ENCODE data around the gene OXER1.

Gene OXER1

DNA sequence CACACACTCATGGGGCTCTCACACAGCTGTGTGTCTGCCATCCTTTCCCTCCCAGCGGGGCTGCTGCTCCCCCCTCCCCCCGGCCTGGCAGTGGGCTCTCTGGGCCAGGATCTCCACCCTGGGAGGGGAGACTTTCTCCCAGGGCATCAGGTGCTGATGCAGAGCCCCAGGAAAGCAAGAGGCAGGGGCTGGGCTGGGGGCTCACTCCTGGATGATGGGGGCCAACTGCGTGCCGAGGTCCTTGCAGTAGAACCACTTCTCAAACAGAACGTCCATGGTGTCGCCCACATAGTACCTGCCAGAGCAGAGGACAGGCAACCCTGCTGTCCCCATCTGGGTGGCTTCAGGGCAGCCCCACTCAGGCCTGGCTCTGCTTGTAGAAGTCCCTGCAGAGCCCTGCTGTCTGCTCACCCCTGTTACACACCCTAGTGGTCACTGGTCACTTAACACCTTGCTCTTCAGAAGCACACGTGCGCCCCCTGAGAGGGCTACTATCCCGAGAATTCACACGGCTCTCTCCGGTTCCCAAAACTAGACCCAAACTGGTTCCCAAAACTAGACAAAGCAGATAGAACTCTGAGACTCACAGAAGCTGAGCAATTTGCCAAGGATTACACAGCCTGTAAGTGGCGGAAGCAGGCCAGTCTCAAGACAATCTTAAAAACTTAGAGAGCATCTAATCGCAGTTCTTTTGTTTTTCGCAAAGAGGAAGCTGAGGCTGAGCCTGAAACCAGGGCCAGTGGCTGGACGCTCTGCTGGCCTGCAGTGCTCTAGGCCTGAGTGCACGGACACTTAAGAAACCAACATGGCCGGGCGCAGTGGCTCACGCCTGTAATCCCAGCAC, 6.6 kb upstream of the OXER1 start:
- in situ Hi-C loops (cut with HindIII; ENCODE audit: low sequenced_read_pairs), result no loop called here

GRCh38 chr2:42769583-42770287, 5.8 kb upstream of the OXER1 start:
- in situ Hi-C loops (cut with HindIII; ENCODE audit: low sequenced_read_pairs), result no loop called here

GRCh38 chr2:42768706-42769256, 4.8 kb upstream of the OXER1 start:
- in situ Hi-C loops (cut with HindIII; ENCODE audit: low sequenced_read_pairs), result no loop called here

DNA sequence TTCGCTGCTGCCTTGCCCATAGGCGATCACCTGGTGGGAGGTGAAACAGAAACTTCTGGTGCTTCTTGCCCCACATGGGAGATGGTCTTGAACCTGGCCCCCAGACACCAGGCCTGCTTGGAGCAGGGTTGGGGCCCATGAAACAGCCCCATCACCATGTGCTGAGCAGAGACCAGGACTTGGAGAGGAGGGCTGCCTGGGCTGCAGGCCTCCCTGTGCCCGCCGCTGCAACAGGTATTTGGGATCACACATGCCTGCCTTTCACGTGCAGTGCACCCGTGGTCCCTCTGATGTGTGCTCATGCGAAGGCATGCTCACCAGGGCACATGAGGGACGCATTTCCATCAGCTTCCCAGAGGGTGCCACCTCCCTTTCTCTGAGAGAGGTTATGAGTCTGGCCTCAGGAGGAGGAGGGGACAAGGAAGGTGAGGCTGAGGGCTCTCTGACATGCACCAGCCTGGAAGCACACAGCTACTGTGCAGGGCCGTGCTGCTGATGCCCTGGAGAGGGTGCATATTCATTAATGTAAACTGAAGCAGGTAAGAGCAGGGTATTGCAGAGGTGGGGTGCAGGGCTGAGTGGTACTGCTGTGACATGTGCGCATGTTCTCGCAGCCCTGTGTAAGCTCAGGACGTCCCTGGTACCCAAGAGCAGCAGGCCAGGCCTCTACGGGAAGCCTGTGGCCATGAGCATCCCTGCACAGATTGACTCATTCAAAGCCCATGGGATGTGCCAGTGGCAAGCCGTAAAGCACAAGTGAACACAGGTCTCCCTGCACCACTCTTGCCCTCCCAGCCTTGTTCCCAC, 4.2 kb upstream of the OXER1 start:
- in situ Hi-C loops (cut with HindIII; ENCODE audit: low sequenced_read_pairs), result no loop called here

GRCh38 chr2:42767080-42767898, 3.4 kb upstream of the OXER1 start:
- in situ Hi-C loops (cut with HindIII; ENCODE audit: low sequenced_read_pairs), result no loop called here

- in situ Hi-C loops (cut with HindIII; ENCODE audit: low sequenced_read_pairs), result no loop called here
Observed at GRCh38 chr2:42765686-42766085, 1.8 kb upstream of the OXER1 start.

GRCh38 chr2:42764901-42765300, 966 bp upstream of the OXER1 start:
- in situ Hi-C loops (cut with HindIII; ENCODE audit: low sequenced_read_pairs), result no loop called here

DNA sequence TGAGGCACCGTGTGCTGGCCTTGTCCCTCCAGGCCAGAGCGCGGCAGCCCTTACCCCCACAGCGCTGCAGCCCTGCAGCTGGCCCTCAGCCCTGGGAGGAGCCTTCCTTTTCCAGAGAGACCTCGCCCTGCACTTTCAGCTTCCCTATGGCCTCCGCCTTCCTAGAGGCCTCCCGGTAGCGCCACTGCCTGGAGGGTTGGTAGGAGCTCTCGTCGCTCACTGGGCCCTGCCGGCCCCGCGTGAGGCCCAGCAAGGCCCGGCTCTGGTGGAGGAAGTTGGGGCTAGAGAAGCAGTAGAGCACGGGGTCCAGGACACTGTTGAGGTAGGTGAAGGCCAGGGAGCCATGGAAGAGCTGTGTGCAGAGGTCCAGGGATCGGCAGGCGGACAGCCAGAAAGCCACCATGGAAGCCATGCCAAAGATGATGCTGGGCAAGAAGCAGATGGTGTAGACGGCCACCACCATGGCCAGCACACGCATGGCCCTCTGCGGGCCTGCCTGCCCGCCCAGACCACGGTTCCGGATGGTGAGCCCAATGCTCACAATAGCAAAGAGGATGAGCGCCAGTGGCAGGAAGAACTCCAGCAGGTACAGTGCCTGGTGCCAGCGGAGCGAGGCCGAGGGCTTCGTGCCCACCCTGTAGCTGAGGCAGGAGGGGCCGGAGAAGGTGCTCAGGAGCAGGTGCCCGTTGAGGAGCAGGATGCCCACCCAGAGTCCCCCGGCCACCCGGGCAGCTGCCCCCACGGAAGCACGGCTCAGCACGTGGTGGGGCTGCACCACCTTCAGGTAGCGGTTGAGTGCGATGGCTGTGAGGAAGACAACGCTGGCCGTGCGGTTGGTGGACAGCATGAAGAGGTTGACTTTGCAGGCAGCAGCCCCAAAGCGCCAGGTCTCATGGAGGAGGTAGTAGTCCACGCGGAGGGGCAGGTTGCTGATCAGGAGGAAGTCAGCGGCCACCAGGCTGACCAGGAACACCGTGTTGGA, 821 bp downstream of the OXER1 start:
- in situ Hi-C loops (cut with HindIII; ENCODE audit: low sequenced_read_pairs), result no loop called here

GRCh38 chr2:42762155-42762554, 1.8 kb downstream of the OXER1 start:
- in situ Hi-C loops (cut with HindIII; ENCODE audit: low sequenced_read_pairs), result no loop called here

DNA sequence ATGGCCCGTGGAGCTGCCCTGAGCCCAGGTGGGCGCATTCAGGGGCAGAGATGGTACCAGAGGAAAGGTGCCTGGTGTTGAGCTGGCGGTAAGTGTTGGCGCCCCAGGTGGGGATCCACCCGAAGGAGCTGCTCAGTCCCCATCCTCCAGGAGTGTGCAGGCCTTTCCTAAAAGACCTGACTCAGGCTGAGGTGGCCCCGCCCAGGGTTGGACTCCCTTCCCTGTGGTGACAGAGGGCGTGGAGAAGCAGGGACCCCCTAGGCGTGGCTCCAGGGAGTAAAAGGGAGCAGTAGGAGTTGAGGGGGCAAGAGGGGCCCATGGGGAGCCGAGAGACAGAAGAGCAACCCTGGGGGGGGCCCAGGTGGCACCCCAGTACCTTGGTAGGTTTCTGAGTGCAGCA, 2.4 kb downstream of the OXER1 start:
- in situ Hi-C loops (cut with HindIII; ENCODE audit: low sequenced_read_pairs), result no loop called here

DNA sequence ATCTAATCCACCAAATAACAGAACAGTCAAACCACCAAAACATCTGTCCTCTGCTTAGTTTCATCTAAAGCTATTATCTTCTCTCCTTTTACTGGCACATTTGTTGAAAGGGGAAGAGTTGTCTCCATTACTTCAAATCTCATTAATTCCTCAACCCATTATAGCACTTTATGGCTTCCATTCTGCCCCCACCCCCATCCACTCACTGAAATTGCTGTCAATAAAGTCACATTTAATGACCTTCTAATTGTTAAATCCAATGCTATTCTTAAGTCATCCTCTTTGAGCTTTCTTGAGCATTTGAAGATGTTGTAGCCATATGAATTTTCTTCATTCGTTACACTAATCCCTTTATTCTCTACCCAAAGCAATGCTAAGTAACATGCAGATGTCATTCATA, 5.2 kb downstream of the OXER1 start:
- in situ Hi-C loops (cut with HindIII; ENCODE audit: low sequenced_read_pairs), result loop anchor here (5.0 kb wide), 1 partner anchor 44 kb away; no protein-coding TSS in a partner anchor

- in situ Hi-C loops (cut with HindIII; ENCODE audit: low sequenced_read_pairs), result loop anchor here (5.0 kb wide), 1 partner anchor 44 kb away; no protein-coding TSS in a partner anchor
Observed at GRCh38 chr2:42757981-42758740, 5.8 kb downstream of the OXER1 start.

- in situ Hi-C loops (cut with HindIII; ENCODE audit: low sequenced_read_pairs), result loop anchor here (5.0 kb wide), 1 partner anchor 45 kb away; no protein-coding TSS in a partner anchor
Observed at GRCh38 chr2:42756966-42757513, 6.9 kb downstream of the OXER1 start.

DNA sequence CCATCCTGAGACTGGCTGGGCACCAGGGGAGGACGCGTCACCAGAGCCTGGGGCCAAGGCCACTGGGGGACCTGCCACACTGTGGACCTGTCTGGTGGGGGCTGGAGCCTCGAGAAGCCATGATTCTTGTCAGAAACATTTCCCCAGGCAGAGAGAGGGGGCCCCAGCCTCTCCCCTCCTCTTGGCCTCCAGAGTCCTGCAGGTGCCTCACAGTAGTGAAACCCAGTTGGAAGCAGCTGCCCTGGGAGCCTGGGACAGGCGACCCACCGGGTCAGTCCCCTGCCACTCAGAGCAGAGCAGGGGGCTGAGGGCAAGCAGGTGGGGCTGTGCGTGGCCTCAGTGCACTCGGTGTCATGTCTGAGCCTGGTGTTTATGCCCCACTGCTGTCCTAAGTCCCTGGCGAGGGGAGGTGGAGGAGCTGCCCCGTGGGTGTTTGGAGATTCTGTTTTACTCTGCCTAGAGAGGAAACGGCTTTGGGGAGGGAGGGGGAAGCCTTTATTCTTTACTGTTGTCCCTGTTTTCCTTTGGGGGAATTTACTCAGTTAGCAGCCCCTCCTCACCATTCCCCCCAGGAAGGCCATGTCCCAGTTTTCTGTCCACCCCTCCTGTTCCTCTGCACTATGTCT, 7.7 kb downstream of the OXER1 start:
- in situ Hi-C loops (cut with HindIII; ENCODE audit: low sequenced_read_pairs), result loop anchor here (5.0 kb wide), 1 partner anchor 46 kb away; no protein-coding TSS in a partner anchor

DNA sequence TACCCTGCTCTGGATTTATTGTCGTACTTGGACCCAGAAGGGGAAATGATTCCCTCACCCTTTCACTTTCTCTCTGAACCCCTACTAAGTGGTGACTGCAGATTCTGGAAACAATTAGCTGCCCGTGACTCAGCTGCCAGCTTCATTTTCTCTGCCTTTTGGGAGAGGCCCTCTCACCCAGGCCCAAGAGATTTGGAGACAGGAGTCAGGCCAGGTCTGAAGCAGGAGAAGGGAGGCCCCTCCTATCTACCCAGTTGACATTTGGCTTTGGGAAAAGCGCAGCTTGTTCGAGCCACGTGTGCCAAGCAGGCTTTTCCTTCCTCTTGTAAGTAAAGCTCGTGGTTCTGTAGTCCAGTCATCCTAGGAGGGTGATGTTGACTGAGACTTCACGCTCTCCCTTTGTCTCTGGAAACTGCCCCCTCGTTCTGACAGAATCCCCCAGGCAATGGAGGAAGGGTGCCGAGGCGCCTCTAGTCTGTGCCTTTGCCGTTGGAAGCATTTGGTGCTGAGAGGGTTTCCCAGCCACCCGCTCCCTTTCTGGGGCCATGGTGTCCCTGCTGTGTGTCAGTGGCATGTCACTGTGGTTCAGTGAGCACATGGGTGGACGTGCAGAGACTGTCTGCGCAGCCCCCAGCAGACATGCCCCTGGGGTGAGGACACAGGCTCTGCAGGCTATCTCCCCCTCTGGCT, 8.6 kb downstream of the OXER1 start:
- in situ Hi-C loops (cut with HindIII; ENCODE audit: low sequenced_read_pairs), result loop anchor here (5.0 kb wide), 1 partner anchor 47 kb away; no protein-coding TSS in a partner anchor

DNA sequence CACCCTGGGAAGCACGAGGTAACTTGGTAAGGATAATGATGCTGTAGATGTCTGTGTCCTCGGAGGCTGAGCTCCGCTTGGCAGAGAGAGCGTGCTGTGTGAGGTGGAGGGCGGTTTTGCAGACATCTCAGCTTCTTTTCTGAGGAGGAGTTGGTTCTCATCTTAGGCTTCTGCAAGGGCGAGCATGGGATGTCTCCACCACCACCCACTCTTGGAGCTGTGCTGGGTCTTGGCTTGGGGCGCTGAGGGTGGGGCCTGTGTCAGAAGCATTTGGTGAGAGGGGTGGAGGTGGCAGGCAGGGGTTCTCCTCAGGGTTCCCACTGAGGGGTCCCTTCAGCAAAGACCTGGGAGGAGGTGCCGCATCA, 9.2 kb downstream of the OXER1 start:
- in situ Hi-C loops (cut with HindIII; ENCODE audit: low sequenced_read_pairs), result loop anchor here (5.0 kb wide), 1 partner anchor 48 kb away; no protein-coding TSS in a partner anchor

Data from endothelial cell of hepatic sinusoid (primary cell).